Left renal pelvis (tissue), 4 donors: ENCODE results near the gene SKA2. TPM values are rescaled to one million over a fixed set of nuclear protein-coding genes. Genes with fewer than 3 reads are reported as not detected.
A peak's percentile ranks its signal among the peaks of the same experiment; 100 is the strongest.
"Not testable (repeated sequence)": the region's sequence is repeated elsewhere in the genome, so short reads cannot be mapped to it uniquely, and the experiment has no call there.

Experiments used
- DNase-seq, 4 donors: peaks; one replicate each; pipeline ENCODE4 v3.0.0-alpha.2; 2013; ENCODE audit warnings: low read depth in 4 of 4, low spot score in 3 of 4
- polyA plus RNA-seq, 4 donors: library from polyadenylated mRNA; unstranded; fragments of 120-200 nt; gene quantifications; one replicate each; pipeline ENCODE4 v1.2.1, GENCODE V29; 2013; ENCODE audit not compliant: insufficient read length in 4 of 4

The SKA2 gene
- polyA plus RNA-seq, 4 donors = 69.0 to 105 (median 81.2) TPM

DNA sequence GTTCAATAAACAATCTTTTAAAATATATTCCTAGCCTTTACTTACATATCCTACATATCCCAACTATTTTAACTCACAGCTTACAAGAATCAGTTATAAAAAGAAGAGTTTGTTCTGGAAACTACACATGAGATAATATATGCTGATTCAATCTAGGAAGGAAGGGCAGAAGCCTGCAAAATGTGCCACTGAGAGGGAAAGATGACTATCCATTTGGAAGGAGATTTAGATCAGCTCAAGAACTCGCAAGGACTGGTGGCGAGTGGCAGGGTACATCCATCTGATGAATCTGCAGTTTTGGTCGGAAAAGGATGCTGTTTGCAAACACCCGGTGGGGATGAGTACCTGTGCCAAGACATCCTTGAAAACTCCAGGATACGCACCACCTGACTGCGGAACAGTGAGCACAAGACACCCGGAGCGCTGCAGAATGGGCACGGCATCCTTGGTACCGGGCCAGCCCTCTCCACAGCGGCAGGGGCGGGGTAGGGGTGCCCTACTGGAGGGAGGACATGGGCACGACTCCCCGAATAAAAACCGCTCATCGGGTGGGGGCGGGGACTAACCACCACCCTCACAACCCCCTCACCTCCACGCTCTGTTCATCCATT is 49.0 kb downstream of the SKA2 start:
- peak in 1 of 4 donors; percentile 10 for DNase-seq

DNA sequence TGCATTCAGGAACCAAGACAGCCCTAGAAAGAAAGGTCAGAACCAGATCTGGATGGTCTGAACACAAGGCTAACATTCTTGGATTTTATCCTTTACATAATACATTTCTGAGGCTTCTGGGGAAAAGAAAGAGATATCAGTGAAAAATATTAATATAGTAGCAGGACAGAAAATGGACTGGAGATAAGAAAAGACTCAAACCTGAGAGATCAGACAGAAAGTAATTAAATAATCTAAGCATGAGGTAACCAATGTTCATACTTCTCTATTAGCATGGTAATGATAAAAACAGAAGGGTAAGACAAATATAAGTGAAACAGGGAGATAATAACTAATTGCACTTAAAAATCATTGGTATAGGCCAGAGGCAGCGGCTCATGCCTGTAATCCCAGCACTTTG is 53.8 kb downstream of the SKA2 start:
- DNase-seq = no peak

DNA sequence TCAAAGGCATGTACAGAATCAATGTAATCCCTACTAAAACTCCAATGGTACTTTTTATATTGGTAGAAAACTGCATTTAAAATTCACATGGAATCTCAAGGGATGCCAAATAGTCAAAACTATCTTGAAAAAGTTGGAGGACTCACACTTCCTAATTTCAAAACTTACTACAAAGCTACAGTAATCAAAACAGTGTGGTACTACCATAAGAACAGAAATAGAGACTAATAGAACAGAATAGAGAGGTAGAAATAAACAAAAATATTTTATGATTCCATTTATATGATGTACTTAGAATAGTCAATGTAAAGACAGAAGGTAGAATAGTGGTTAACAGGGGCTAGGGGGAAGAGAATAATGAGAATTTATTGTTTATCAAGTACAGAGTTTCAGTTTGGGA is 57.1 kb downstream of the SKA2 start:
- no peak for DNase-seq

DNA sequence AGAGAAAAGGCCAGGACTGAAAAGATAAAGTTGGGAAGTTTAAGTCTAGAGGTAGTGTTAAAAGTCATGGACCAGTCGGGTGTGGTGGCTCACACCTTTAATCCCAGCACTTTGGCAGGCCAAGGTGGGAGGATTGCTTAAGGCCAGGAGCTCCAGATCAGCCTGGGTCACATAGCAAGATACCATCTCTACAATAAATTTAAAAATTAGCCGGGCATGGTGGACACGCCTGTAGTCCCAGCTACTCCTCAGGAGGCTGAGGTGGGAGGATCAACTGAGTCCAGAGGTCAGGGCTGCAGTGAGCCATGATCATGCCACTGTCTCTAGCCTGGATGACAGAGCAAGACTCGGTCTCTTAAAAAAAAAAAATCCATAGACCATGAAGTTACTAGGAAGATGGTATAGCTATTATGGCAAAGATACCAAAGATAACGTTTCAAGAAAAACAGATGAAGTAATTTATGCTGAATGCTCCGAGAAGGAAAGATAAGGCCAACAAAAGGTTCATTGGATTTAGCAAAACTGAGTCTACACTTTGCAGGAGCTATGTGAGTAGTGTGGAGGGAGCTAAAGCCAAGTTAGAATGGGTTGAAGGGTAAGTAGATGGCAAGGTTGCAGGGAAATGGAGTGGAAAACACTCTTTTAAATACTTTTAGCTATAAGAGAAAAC is 60.0 kb downstream of the SKA2 start:
- DNase-seq = peak in 1 of 4 donors; percentile 9

DNA sequence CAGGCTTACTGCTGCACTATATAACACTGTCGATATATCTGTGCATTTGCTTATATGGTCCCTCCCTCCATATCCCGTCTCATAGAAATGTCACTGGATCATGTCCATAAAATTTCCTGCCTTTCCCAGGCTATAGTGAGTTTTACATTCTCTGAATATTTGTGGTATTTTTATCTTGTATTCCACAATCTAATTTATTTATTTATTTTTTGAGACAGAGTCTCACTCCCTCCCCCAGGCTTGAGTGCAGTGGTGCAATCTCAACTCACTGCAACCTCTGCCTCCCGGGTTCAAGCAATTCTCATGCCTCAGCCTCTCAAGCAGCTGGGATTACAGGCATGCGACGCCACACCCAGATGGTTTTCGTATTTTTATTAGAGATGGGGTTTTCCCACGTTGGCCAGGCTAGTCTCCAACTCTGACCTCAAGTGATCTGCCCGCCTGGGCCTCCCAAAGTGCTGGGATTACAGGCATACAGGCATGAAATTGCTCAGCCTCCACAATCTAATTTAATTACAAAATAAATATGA is 61.2 kb downstream of the SKA2 start:
- peak in 3 of 4 donors; percentile 54 to 57 (median 56) for DNase-seq

DNA sequence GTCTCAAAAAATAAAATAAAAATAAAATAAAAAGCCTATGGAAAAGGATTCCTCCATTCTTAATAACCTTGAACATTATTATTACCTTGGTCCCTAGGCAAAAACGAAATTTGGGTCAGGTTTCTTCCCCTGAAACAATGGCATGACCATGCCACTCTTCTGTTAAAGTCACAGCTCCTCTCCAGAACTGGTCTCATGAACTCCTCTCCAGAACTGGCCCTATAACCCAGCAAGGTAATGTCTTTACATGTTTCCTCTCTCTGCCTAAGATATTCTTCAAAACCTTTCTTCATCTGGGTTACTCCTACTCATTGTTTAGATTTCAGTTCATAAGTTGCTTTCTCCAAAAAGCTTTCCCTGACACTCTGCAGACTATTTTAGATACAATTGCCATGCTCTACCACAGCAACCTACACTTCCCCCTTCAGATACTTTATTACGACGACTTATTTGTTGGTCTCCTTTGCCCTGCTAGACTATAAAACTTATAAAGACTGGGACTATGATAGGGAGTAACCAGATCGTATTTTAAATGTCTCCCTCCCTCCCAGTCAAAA is 61.8 kb downstream of the SKA2 start:
- DNase-seq = peak in 1 of 4 donors; percentile 4

DNA sequence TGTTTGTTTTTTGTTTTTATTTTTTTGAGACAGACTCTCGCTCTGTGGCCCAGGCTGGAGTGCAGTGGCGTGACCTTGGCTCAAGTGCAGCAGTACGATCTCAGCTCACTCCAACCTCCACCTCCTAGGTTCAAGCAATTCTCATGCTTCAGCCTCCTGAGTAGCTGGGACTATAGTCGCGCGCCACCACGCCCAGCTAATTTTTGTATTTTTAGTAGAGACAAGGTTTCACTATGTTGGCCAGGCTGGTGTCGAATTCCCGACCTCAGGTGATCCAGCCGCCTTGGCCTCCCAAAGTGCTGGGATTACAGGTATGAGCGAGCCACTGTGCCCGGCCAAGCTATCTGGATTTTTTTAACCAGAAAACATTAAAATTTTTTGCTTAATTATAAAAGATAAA is 64.4 kb downstream of the SKA2 start:
- not testable (repeated sequence) for DNase-seq

DNA sequence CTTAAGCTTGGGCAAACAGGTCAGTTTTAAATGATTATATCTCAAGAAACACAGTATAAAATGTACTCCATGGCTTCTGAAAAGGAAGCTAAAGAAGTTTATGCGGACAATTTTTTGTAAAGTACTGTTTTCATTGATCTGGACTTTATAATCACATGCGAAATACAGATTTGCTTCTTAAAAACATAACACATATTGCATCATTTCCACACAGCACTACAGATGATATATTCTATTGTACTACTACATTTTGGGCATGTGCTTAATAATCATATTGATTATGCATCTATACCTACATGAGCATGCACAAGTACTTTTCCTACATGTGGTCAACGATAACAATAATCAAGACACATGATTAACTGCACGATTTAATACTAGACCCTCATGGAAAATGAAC is 70.8 kb downstream of the SKA2 start:
- no peak for DNase-seq

DNA sequence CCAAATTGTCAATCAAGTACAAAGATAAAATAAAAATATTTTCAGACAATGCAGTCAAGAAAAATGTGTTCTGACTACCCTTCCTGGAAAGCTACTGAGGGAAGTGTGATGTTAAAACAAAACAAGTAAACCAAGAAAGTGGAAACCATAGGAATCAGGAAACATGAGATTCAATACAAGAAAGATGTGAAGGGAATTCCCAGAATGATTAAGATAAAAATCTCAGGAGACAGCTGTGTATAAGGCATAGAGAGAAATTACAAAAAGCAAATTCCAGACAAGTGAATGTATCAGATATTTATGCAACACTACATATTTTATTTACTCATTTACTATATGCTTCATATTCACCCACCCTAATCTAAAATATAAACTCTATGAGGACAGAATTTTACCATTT is 80.5 kb downstream of the SKA2 start:
- DNase-seq = no peak

DNA sequence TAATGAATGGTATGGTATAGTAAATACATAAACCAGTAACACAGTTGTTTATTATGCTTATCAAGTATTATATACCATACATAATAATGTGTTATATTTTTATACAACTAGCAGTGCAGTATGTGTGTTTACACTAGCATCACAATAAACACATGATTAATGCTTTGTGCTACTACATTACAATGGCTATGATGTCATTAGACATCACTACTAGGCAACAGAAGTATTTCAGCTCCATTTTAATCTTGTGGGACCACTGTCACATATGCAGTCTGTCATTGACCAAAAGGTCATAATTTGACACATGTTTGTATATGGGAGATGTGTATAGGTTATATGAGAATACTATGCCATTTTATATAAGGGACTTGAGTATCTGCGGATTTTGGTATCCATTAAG is 81.0 kb downstream of the SKA2 start:
- DNase-seq = no peak

DNA sequence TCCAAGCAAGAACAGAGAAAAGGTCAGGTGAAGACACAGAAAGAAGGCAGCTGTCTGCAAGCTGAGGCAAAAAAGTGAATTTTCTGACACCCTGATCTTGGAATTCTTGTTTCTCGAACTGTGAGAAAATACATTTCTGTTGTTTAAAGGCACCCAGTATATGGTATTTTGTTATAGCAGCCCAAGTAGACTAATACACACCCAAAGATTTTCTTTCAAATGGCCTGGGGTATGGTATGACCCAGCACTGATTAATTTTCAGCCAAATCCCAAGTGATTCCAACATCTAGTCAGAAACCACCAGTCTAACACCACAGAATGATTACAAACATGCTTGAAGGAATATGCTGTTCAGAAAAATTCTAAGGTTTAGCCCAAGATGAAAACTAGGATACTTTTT is 85.1 kb downstream of the SKA2 start:
- DNase-seq = no peak

DNA sequence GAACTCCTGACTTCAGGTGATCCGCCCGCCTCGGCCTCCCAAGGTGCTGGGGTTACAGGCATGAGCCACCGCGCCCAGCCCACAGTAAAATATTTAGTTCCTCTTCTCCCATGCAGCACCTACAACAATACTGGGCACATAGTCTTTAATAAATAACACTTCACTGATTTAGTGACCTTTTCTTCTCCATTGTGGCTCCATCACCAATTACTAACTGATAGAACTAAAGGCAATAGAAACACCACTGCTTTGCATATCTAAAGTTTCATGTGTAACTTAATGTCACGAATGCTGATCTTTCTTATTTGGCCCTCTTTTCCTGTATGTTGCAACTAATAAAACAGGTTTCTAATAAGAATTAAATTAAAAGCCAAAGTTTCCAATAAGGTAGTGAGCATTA is 87.2 kb downstream of the SKA2 start:
- DNase-seq = no peak

DNA sequence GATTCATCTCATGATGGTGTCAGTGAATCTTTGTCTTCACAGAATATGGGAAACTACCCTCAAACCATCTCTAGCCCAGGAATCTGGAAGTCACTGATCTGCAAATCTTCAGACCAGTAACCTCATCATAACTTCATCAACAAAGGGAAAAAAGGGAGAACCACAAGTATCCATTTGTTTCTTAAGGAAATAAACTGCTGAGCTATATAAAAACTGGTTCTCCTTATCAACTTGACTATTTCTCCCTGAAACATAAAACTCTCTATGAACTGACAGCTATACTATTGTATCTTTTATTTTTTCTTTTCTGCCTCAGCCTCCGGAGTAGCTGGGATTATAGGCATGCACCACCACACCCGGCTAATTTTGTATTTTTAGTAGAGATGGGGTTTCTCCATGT is 87.6 kb downstream of the SKA2 start:
- DNase-seq = no peak

DNA sequence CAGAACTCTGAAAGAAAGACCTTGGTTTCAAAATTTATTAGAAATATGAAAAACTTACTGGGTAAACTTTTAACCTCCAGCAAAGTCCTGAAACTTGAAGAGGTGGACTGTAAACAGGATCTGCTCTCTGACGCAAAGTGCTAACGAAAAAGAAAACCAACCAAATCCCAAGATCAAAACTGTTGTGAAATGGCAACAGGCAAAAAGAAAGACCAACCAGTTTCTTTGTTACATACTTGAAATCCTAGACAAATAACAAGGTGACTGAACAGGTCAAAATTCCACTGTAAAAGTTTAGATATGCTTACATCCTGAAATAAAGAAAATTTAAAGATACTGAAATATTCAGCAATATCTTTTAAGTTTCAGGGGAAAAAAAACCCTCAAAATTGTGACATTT is 92.5 kb downstream of the SKA2 start:
- DNase-seq = no peak

Other genes with a start within 250 kb of the SKA2 start
- gene TRIM37, start 48.3 kb downstream of the SKA2 start, polyA plus RNA-seq = 10 to 100 TPM; 25.3 to 30.7 (median 26.4) TPM
- 10 to 100 TPM; 16.9 to 19.7 (median 17.4) TPM for gene PRR11, start 560 bp upstream of the SKA2 start, polyA plus RNA-seq
- gene SMG8, start 54.8 kb upstream of the SKA2 start, polyA plus RNA-seq = 10 to 100 TPM; 20.3 to 25.7 (median 22.4) TPM
- gene GDPD1, start 65.3 kb upstream of the SKA2 start, polyA plus RNA-seq = 10 to 100 TPM in 3 of 4 donors, 1 to 10 TPM in 1; 5.5 to 12.9 (median 10.7) TPM
- gene YPEL2, start 176.5 kb upstream of the SKA2 start, polyA plus RNA-seq = 10 to 100 TPM in 3 of 4 donors, 1 to 10 TPM in 1; 8.6 to 35.1 (median 33.0) TPM